ENCODE measurements around the gene XXYLT1.

DNA sequence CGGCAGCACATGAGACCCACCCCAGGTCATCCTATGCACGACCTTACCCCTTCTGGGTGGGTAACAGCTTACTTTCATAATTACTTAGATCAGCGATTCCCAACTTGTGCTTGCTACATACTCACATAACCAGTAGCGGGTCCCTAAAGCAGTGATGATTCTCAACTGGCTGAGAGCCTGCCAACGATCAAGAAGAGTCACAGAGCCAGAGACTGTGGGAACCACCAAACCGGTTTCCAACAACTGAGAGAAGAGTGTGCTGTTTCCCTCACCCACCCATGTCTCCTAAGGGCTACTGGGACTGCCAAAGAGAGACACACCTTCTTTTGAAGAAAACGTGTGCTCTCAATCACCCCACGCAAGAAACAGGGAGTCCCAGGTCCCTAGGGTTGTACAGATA, 12.0 kb upstream of the XXYLT1 start:
- TF ChIP-seq, protein P1, sequence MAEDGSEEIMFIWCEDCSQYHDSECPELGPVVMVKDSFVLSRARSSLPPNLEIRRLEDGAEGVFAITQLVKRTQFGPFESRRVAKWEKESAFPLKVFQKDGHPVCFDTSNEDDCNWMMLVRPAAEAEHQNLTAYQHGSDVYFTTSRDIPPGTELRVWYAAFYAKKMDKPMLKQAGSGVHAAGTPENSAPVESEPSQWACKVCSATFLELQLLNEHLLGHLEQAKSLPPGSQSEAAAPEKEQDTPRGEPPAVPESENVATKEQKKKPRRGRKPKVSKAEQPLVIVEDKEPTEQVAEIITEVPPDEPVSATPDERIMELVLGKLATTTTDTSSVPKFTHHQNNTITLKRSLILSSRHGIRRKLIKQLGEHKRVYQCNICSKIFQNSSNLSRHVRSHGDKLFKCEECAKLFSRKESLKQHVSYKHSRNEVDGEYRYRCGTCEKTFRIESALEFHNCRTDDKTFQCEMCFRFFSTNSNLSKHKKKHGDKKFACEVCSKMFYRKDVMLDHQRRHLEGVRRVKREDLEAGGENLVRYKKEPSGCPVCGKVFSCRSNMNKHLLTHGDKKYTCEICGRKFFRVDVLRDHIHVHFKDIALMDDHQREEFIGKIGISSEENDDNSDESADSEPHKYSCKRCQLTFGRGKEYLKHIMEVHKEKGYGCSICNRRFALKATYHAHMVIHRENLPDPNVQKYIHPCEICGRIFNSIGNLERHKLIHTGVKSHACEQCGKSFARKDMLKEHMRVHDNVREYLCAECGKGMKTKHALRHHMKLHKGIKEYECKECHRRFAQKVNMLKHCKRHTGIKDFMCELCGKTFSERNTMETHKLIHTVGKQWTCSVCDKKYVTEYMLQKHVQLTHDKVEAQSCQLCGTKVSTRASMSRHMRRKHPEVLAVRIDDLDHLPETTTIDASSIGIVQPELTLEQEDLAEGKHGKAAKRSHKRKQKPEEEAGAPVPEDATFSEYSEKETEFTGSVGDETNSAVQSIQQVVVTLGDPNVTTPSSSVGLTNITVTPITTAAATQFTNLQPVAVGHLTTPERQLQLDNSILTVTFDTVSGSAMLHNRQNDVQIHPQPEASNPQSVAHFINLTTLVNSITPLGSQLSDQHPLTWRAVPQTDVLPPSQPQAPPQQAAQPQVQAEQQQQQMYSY (CRISPR knock-in tag; IDR thresholded peaks at IDR 0.05), result no peak
- no peak for TF ChIP-seq JUND (IDR thresholded peaks at IDR 0.05; ENCODE audit: low read depth, low read length)
- TF ChIP-seq MYC (IDR thresholded peaks at IDR 0.05; ENCODE audit: insufficient read depth, insufficient read length, insufficient replicate concordance, low read length, severe bottlenecking), result no peak
- no peak for TF ChIP-seq POLR2A (IDR thresholded peaks at IDR 0.05; ENCODE audit: low read depth, low read length)
- no peak for TF ChIP-seq KAT2A (conservative IDR thresholded peaks at IDR 0.05; ENCODE audit: control insufficient read depth, low read depth, low read length)
- TF ChIP-seq, protein P2, sequence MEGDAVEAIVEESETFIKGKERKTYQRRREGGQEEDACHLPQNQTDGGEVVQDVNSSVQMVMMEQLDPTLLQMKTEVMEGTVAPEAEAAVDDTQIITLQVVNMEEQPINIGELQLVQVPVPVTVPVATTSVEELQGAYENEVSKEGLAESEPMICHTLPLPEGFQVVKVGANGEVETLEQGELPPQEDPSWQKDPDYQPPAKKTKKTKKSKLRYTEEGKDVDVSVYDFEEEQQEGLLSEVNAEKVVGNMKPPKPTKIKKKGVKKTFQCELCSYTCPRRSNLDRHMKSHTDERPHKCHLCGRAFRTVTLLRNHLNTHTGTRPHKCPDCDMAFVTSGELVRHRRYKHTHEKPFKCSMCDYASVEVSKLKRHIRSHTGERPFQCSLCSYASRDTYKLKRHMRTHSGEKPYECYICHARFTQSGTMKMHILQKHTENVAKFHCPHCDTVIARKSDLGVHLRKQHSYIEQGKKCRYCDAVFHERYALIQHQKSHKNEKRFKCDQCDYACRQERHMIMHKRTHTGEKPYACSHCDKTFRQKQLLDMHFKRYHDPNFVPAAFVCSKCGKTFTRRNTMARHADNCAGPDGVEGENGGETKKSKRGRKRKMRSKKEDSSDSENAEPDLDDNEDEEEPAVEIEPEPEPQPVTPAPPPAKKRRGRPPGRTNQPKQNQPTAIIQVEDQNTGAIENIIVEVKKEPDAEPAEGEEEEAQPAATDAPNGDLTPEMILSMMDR (IDR thresholded peaks at IDR 0.05 in 2 of 3, conservative IDR thresholded peaks at IDR 0.05 in 1 of 3; ENCODE audit: control insufficient read depth in 2 of 3, extremely low read depth in 1 of 3, insufficient read depth in 1 of 3, low read depth in 3 of 3, low read length in 3 of 3), result no peak
- no peak for TF ChIP-seq POLR2AphosphoS5 (IDR thresholded peaks at IDR 0.05; ENCODE audit: low read length)
- no peak for TF ChIP-seq HDAC6 (IDR thresholded peaks at IDR 0.05; ENCODE audit: unreplicated experiment)
- no peak for TF ChIP-seq NR2C1 (IDR thresholded peaks at IDR 0.05)
- no peak for TF ChIP-seq EP300 (IDR thresholded peaks at IDR 0.05; ENCODE audit: borderline replicate concordance in 1 of 2, control insufficient read depth in 1 of 2, low read depth in 2 of 2, low read length in 2 of 2)
